IPS-18a (cell line): ENCODE data around the gene CREB5.

Experiments
- H3K27ac ChIP-seq: one replicate; pipeline ENCODE4 v1.5.1; 2013; ENCODE audit warnings: low read length
- H3K27me3 ChIP-seq: one replicate; pipeline ENCODE4 v1.6.1; 2013; ENCODE audit warnings: mild to moderate bottlenecking, low read length; ENCODE audit not compliant: control insufficient read depth, insufficient read depth
- H3K36me3 ChIP-seq: one replicate; pipeline ENCODE4 v1.6.1; 2013; ENCODE audit warnings: low read depth, low read length; ENCODE audit not compliant: control insufficient read depth
- H3K4me1 ChIP-seq: one replicate; pipeline ENCODE4 v1.6.1; 2013; ENCODE audit warnings: low read depth, low read length; ENCODE audit not compliant: control insufficient read depth
- H3K4me3 ChIP-seq: one replicate; pipeline ENCODE4 v1.5.1; 2013; ENCODE audit warnings: low read length
- H3K9ac ChIP-seq: one replicate; pipeline ENCODE4 v1.6.1; 2013; ENCODE audit warnings: mild to moderate bottlenecking, low read length, moderate library complexity
- H3K9me3 ChIP-seq: one replicate; pipeline ENCODE4 v1.6.1; 2013; ENCODE audit warnings: low read depth, low read length; ENCODE audit not compliant: control insufficient read depth

Gene CREB5

GRCh38 chr7:28832669-28833068 lies 420.4 kb downstream of the CREB5 start:
- H3K36me3 ChIP-seq, result no peaks in the 10 kb centered on the region
- H3K4me1 ChIP-seq, result no peaks in the 10 kb centered on the region
- no peak overlapping the region for H3K9ac ChIP-seq
- H3K9me3 ChIP-seq, result no peaks in the 10 kb centered on the region
- H3K27me3 ChIP-seq, result no peaks in the 10 kb centered on the region
- H3K27ac ChIP-seq, result no peak overlapping the region
- H3K4me3 ChIP-seq, result no peak overlapping the region

GRCh38 chr7:28835800-28836199 lies 423.5 kb downstream of the CREB5 start:
- Histone ChIP-seq H3K4me3 (no peak overlapping the region), H3K4me1 (no peaks in the 10 kb centered on the region), H3K27ac (no peak overlapping the region), H3K9me3 (no peaks in the 10 kb centered on the region), H3K9ac (no peak overlapping the region), H3K36me3 (no peaks in the 10 kb centered on the region), H3K27me3 (no peaks in the 10 kb centered on the region)

DNA sequence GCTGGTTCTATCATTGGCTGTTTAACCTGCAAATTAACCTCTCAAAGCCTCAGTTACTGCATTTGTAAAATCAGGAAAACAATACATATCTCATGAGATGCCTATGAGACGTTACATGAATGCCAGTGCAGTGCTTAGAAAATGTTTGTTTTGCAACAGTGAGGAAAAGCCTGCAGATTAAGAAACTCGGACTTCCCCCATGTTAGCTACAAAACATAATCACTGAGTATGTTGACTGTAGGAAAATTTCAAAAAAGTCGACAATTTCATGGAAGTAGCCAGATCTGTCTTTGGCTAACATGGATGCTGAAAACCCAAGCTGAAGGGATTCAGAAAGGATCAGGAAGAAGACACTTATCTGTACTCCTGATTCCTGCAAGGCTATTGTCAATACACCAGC lies 424.4 kb downstream of the CREB5 start:
- Histone ChIP-seq H3K4me3 (no peak overlapping the region), H3K9me3 (no peaks in the 10 kb centered on the region), H3K4me1 (no peaks in the 10 kb centered on the region), H3K9ac (no peak overlapping the region), H3K36me3 (no peaks in the 10 kb centered on the region), H3K27ac (no peak overlapping the region), H3K27me3 (no peaks in the 10 kb centered on the region)

GRCh38 chr7:28837216-28837615 lies 424.9 kb downstream of the CREB5 start:
- Histone ChIP-seq H3K4me1 (no peaks in the 10 kb centered on the region), H3K4me3 (no peak overlapping the region), H3K9ac (no peak overlapping the region), H3K36me3 (no peaks in the 10 kb centered on the region), H3K9me3 (no peaks in the 10 kb centered on the region), H3K27me3 (no peaks in the 10 kb centered on the region), H3K27ac (no peak overlapping the region)

DNA sequence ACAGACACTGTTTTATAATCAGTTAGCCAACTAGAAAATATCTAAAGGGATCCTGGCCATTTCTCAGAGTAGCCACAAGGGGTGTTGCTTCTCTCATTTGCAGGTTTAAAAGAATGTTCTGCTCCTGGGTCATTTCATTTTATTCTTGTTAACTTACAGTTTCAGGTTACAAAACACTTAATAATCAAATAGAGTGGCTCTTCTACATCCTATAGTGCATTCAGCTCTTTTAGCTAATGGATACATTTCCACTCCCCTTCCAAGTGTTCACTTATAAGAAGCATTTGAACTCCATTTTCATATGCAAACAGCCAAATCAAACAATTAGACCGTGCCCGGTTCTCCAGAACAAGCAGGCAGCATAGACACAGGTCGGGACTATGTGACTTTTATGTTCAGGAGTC lies 428.3 kb downstream of the CREB5 start:
- no peaks in the 10 kb centered on the region for H3K4me1 ChIP-seq
- H3K27ac ChIP-seq, result no peak overlapping the region
- H3K9me3 ChIP-seq, result no peaks in the 10 kb centered on the region
- no peak overlapping the region for H3K9ac ChIP-seq
- no peaks in the 10 kb centered on the region for H3K27me3 ChIP-seq
- no peaks in the 10 kb centered on the region for H3K36me3 ChIP-seq
- H3K4me3 ChIP-seq, result no peak overlapping the region

- no peak overlapping the region for H3K27ac ChIP-seq
- H3K36me3 ChIP-seq, result no peaks in the 10 kb centered on the region
- no peaks in the 10 kb centered on the region for H3K27me3 ChIP-seq
- no peaks in the 10 kb centered on the region for H3K9me3 ChIP-seq
- no peaks in the 10 kb centered on the region for H3K4me1 ChIP-seq
- H3K4me3 ChIP-seq, result no peak overlapping the region
- H3K9ac ChIP-seq, result no peak overlapping the region
Observed at GRCh38 chr7:28841766-28842165, 429.4 kb downstream of the CREB5 start.

GRCh38 chr7:28842769-28843295 lies 430.5 kb downstream of the CREB5 start:
- Histone ChIP-seq H3K9ac (no peak overlapping the region), H3K27me3 (no peaks in the 10 kb centered on the region), H3K27ac (no peak overlapping the region), H3K4me1 (no peaks in the 10 kb centered on the region), H3K9me3 (no peaks in the 10 kb centered on the region), H3K4me3 (no peak overlapping the region), H3K36me3 (no peaks in the 10 kb centered on the region)

DNA sequence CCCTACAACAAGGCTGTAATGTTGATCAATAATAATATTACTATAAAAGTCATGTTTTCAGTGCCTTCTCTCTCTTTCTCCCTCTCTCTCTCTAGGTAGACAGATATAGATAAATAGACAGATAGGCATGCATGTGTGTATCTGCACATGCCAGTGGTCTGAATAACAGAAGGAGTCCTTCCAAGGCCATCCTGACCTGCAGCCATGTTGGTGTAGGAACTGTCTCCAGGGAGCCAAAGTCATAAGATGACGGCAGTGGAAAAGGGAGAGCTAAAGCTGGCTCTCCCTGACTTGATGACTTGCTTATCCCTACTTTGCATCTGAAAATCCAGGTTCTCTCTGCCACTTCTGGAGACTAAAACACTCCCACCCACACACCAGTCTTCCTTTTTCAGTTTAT lies 432.8 kb downstream of the CREB5 start:
- no peaks in the 10 kb centered on the region for H3K9me3 ChIP-seq
- no peaks in the 10 kb centered on the region for H3K36me3 ChIP-seq

GRCh38 chr7:28847176-28847575 lies 434.9 kb downstream of the CREB5 start:
- H3K9ac ChIP-seq, result no peak overlapping the region
- no peak overlapping the region for H3K4me3 ChIP-seq
- H3K4me1 ChIP-seq, result no peaks in the 10 kb centered on the region
- H3K9me3 ChIP-seq, result no peaks in the 10 kb centered on the region
- H3K27ac ChIP-seq, result no peak overlapping the region
- H3K36me3 ChIP-seq, result no peaks in the 10 kb centered on the region
- no peaks in the 10 kb centered on the region for H3K27me3 ChIP-seq

More for the DNA sequence above, 432.8 kb downstream of the CREB5 start:
- H3K4me1 ChIP-seq, result no peaks in the 10 kb centered on the region
- H3K9ac ChIP-seq, result no peak overlapping the region
- H3K27me3 ChIP-seq, result no peaks in the 10 kb centered on the region
- no peak overlapping the region for H3K27ac ChIP-seq
- H3K4me3 ChIP-seq, result no peak overlapping the region

- Histone ChIP-seq H3K9ac (no peak overlapping the region), H3K27me3 (peaks cover 2% of the 10 kb centered on the region), H3K4me3 (no peak overlapping the region), H3K27ac (no peak overlapping the region), H3K36me3 (no peaks in the 10 kb centered on the region), H3K4me1 (no peaks in the 10 kb centered on the region), H3K9me3 (no peaks in the 10 kb centered on the region)
Observed at GRCh38 chr7:28847681-28848080, 435.4 kb downstream of the CREB5 start.

DNA sequence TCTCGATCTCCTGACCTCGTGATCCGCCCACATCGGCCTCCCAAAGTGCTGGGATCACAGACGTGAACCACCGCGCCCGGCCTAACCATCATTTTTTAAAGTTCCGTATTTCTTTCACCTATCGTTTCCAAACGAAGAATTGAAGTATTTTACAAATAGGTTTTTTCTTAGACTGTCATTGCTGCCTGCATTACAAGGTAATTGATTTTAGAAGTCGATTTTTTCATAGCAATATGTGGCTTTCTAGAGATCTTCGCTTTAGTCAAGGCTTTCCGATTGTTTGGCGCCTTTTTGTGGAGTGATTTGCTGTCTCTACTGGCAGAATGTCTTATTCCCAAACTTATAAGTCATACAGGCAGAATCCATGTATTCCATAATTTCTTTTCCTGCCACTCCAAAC lies 436.6 kb downstream of the CREB5 start:
- Histone ChIP-seq H3K27me3 (peaks cover 14% of the 10 kb centered on the region), H3K36me3 (no peaks in the 10 kb centered on the region), H3K4me3 (no peak overlapping the region), H3K9ac (no peak overlapping the region), H3K9me3 (no peaks in the 10 kb centered on the region), H3K27ac (no peak overlapping the region), H3K4me1 (peaks cover 7% of the 10 kb centered on the region)

DNA sequence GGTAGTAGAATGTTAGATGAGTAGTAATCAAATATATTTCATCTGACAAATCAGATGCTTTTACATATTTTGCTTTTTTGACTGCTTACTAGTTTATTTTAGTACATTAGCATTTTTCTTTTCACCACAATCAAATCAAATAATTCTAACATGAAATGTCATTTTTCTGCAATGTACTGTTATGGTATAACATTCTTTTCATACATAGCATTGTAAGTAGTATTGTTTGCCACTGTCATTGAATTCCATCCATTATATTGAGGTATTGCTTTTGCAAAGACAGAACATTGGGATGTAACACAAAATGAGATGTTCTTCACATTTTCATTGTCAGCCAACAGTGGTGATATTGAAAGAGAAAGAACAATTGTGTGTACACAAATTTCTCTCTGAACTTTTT lies 438.4 kb downstream of the CREB5 start:
- Histone ChIP-seq H3K4me1 (peaks cover 7% of the 10 kb centered on the region), H3K27me3 (peaks cover 16% of the 10 kb centered on the region), H3K4me3 (no peak overlapping the region), H3K36me3 (no peaks in the 10 kb centered on the region), H3K27ac (no peak overlapping the region), H3K9ac (no peak overlapping the region), H3K9me3 (no peaks in the 10 kb centered on the region)
